GM12878 (cell line): ENCODE data around the gene GALK1.

Experiments
- EED ChIP-seq: sonication (generic); IDR thresholded peaks from 2 replicates; pipeline ENCODE4 v1.6.1; 2016; ENCODE audit warnings: antibody characterized with exemption, low read depth
- EP300 ChIP-seq, 2 experiments: fragments of 150-350 bp in 1 of 2; IDR thresholded peaks; 2 replicates each; pipeline ENCODE4 v1.6.1; 2011 to 2012; ENCODE audit warnings: low read depth in 2 of 2, low read length in 2 of 2, borderline replicate concordance in 1 of 2, improper control_type of control experiment in 1 of 2, inconsistent platforms in 1 of 2; ENCODE audit not compliant: control insufficient read depth in 1 of 2
- PAX5 ChIP-seq: IDR thresholded peaks from 2 replicates; pipeline ENCODE4 v1.6.1; 2011; ENCODE audit warnings: low read depth, low read length, borderline replicate concordance
- TCF3 ChIP-seq: IDR thresholded peaks from 2 replicates; pipeline ENCODE4 v1.6.1; 2012; ENCODE audit warnings: low read depth, mild to moderate bottlenecking, low read length, borderline replicate concordance; ENCODE audit not compliant: insufficient read depth
- TF ChIP-seq, protein P1 (sequence below): fragments of 450-650 bp; IDR thresholded peaks from 2 replicates; pipeline ENCODE4 v1.6.1; 2017; ENCODE audit warnings: mild to moderate bottlenecking, moderate library complexity
- TF ChIP-seq, protein P2 (sequence below), 3 experiments: IDR thresholded peaks in 2 of 3; conservative IDR thresholded peaks in 1 of 3; 2 replicates each; pipeline ENCODE4 v1.5.1; 2011; ENCODE audit warnings: low read depth in 3 of 3, low read length in 3 of 3, mild to moderate bottlenecking in 3 of 3, control low read depth in 2 of 3, moderate library complexity in 2 of 3, inconsistent platforms in 1 of 3, mixed read lengths in 1 of 3; ENCODE audit not compliant: control insufficient read depth in 2 of 3, insufficient read depth in 1 of 3; ENCODE audit errors: extremely low read depth in 1 of 3
- TF ChIP-seq, protein P3 (sequence below): fragments of 450-650 bp; IDR thresholded peaks from 2 replicates; pipeline ENCODE4 v1.6.1; 2014; ENCODE audit warnings: mild to moderate bottlenecking

DNA sequence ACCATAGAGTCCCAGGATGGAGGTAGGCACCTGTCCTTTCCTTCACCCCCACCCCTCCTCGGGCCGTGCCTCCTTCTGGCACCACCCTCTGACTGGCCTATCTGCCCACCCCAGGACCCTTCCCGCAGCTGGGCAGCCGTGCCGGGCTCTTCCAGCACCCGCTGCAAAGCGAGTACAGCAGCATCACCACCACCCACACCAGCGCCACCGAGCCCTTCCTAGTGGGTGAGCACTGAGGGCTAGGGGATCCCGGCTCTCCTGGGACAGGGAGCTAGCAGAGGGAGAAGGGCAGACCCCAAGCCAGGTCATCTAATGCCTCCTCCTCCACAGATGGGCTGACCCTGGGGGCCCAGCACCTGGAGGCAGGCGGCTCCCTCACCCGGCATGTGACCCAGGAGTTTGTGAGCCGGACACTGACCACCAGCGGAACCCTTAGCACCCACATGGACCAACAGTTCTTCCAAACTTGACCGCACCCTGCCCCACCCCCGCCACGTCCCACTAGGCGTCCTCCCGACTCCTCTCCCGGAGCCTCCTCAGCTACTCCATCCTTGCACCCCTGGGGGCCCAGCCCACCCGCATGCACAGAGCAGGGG, 7.8 kb downstream of the GALK1 start:
- TF ChIP-seq, protein P1, sequence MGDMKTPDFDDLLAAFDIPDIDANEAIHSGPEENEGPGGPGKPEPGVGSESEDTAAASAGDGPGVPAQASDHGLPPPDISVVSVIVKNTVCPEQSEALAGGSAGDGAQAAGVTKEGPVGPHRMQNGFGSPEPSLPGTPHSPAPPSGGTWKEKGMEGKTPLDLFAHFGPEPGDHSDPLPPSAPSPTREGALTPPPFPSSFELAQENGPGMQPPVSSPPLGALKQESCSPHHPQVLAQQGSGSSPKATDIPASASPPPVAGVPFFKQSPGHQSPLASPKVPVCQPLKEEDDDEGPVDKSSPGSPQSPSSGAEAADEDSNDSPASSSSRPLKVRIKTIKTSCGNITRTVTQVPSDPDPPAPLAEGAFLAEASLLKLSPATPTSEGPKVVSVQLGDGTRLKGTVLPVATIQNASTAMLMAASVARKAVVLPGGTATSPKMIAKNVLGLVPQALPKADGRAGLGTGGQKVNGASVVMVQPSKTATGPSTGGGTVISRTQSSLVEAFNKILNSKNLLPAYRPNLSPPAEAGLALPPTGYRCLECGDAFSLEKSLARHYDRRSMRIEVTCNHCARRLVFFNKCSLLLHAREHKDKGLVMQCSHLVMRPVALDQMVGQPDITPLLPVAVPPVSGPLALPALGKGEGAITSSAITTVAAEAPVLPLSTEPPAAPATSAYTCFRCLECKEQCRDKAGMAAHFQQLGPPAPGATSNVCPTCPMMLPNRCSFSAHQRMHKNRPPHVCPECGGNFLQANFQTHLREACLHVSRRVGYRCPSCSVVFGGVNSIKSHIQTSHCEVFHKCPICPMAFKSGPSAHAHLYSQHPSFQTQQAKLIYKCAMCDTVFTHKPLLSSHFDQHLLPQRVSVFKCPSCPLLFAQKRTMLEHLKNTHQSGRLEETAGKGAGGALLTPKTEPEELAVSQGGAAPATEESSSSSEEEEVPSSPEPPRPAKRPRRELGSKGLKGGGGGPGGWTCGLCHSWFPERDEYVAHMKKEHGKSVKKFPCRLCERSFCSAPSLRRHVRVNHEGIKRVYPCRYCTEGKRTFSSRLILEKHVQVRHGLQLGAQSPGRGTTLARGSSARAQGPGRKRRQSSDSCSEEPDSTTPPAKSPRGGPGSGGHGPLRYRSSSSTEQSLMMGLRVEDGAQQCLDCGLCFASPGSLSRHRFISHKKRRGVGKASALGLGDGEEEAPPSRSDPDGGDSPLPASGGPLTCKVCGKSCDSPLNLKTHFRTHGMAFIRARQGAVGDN: no peak
- no peak for TF ChIP-seq TCF3
- TF ChIP-seq EED: no peak
- no peak for TF ChIP-seq PAX5
- TF ChIP-seq EP300 (IDR thresholded peaks at IDR 0.05; ENCODE audit: borderline replicate concordance in 1 of 2, control insufficient read depth in 1 of 2, low read depth in 2 of 2, low read length in 2 of 2): no peak
- TF ChIP-seq, protein P2, sequence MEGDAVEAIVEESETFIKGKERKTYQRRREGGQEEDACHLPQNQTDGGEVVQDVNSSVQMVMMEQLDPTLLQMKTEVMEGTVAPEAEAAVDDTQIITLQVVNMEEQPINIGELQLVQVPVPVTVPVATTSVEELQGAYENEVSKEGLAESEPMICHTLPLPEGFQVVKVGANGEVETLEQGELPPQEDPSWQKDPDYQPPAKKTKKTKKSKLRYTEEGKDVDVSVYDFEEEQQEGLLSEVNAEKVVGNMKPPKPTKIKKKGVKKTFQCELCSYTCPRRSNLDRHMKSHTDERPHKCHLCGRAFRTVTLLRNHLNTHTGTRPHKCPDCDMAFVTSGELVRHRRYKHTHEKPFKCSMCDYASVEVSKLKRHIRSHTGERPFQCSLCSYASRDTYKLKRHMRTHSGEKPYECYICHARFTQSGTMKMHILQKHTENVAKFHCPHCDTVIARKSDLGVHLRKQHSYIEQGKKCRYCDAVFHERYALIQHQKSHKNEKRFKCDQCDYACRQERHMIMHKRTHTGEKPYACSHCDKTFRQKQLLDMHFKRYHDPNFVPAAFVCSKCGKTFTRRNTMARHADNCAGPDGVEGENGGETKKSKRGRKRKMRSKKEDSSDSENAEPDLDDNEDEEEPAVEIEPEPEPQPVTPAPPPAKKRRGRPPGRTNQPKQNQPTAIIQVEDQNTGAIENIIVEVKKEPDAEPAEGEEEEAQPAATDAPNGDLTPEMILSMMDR (IDR thresholded peaks at IDR 0.05 in 2 of 3, conservative IDR thresholded peaks at IDR 0.05 in 1 of 3; ENCODE audit: control insufficient read depth in 2 of 3, extremely low read depth in 1 of 3, insufficient read depth in 1 of 3, low read depth in 3 of 3, low read length in 3 of 3): no peak
- TF ChIP-seq, protein P3, sequence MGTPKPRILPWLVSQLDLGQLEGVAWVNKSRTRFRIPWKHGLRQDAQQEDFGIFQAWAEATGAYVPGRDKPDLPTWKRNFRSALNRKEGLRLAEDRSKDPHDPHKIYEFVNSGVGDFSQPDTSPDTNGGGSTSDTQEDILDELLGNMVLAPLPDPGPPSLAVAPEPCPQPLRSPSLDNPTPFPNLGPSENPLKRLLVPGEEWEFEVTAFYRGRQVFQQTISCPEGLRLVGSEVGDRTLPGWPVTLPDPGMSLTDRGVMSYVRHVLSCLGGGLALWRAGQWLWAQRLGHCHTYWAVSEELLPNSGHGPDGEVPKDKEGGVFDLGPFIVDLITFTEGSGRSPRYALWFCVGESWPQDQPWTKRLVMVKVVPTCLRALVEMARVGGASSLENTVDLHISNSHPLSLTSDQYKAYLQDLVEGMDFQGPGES: no peak
